PFSK-1 (cell line): ENCODE data around the gene SYNGAP1.

Experiments used
- FOXP2 ChIP-seq: optimal IDR thresholded peaks from 2 replicates; pipeline ENCODE3; 2011; ENCODE audit warnings: borderline replicate concordance, control low read depth, inconsistent platforms; ENCODE audit not compliant: insufficient read depth; ENCODE audit errors: extremely low read length, extremely low read depth
- POLR2AphosphoS5 ChIP-seq: IDR thresholded peaks from 2 replicates; pipeline ENCODE4 v1.6.1; 2012; ENCODE audit warnings: low read depth, mild to moderate bottlenecking, control low read depth, low read length, moderate library complexity
- TF ChIP-seq, protein P1 (sequence below), 2 experiments: IDR thresholded peaks; 2 replicates each; pipeline versions ENCODE4 v1.6.1 to v1.8.0; 2011 to 2012; ENCODE audit warnings: low read depth in 2 of 2, low read length in 2 of 2, control low read depth in 1 of 2, inconsistent platforms in 1 of 2, mild to moderate bottlenecking in 1 of 2, moderate library complexity in 1 of 2; ENCODE audit not compliant: insufficient read depth in 1 of 2

DNA sequence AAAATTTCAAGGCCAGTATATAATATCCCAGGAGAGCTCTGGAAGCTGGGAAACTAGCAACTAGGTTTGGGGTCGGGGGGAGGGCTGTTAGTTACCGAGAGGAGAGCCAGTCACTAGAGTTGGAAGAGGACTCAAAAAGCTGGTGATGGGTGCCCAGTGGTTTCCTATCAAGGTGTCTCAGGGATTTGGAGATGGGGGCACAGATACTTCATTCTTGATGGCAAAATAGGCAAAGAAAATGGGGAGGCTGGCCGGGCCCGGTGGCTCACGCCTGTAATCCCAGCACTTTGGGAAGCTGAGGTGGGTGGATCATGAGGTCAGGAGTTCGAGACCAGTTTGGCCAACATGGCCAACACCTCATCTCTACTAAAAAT is 8.2 kb upstream of the SYNGAP1 start:
- no peak for TF ChIP-seq FOXP2
- no peak for TF ChIP-seq POLR2AphosphoS5
- TF ChIP-seq, protein P1, sequence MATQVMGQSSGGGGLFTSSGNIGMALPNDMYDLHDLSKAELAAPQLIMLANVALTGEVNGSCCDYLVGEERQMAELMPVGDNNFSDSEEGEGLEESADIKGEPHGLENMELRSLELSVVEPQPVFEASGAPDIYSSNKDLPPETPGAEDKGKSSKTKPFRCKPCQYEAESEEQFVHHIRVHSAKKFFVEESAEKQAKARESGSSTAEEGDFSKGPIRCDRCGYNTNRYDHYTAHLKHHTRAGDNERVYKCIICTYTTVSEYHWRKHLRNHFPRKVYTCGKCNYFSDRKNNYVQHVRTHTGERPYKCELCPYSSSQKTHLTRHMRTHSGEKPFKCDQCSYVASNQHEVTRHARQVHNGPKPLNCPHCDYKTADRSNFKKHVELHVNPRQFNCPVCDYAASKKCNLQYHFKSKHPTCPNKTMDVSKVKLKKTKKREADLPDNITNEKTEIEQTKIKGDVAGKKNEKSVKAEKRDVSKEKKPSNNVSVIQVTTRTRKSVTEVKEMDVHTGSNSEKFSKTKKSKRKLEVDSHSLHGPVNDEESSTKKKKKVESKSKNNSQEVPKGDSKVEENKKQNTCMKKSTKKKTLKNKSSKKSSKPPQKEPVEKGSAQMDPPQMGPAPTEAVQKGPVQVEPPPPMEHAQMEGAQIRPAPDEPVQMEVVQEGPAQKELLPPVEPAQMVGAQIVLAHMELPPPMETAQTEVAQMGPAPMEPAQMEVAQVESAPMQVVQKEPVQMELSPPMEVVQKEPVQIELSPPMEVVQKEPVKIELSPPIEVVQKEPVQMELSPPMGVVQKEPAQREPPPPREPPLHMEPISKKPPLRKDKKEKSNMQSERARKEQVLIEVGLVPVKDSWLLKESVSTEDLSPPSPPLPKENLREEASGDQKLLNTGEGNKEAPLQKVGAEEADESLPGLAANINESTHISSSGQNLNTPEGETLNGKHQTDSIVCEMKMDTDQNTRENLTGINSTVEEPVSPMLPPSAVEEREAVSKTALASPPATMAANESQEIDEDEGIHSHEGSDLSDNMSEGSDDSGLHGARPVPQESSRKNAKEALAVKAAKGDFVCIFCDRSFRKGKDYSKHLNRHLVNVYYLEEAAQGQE (IDR thresholded peaks at IDR 0.05; ENCODE audit: insufficient read depth in 1 of 2, low read depth in 2 of 2, low read length in 2 of 2): no peak
